H1 (cell line): ENCODE results near the gene NR4A1. TPM values are rescaled to one million over a fixed set of nuclear protein-coding genes. Genes with fewer than 3 reads are reported as not detected.

Source experiments
- CTCF ChIA-PET: fragments of 300-600 bp; sonication (Branson Sonifier 250); formaldehyde crosslinking; loops from one replicate; lab custom pipeline; 2021; ENCODE audit not compliant: partially characterized antibody; lab: Charles Lee
- POLR2A ChIA-PET: fragments of 300-600 bp; sonication (Branson Sonifier 250); formaldehyde crosslinking; loops from one replicate; lab custom pipeline; 2021; ENCODE audit warnings: inconsistent platforms; ENCODE audit not compliant: partially characterized antibody; lab: Charles Lee
- DNase-seq, 2 experiments: peaks; one replicate each; pipeline versions ENCODE4 v3.0.0 to v3.0.0-alpha.2; 2010 to 2022; ENCODE audit warnings: low spot score in 2 of 2, low read depth in 1 of 2, mixed read lengths in 1 of 2
- FAIRE-seq: peaks from 2 replicates; lab custom pipeline; 2011; peaks lifted over from hg19 to GRCh38; lab: Jason Lieb, UNC
- H2AFZ ChIP-seq: 2 replicates; pipeline ENCODE4 v1.8.1; 2012; ENCODE audit warnings: low read length, inconsistent platforms
- H2AK5ac ChIP-seq: 2 replicates; pipeline ENCODE4 v1.6.1; 2013; ENCODE audit warnings: low read depth, low read length
- H2BK120ac ChIP-seq: replicated peaks from 2 replicates; pipeline ENCODE3; 2013; ENCODE audit warnings: low read depth, low read length, inconsistent platforms
- H2BK12ac ChIP-seq: 2 replicates; pipeline ENCODE4 v1.6.1; 2013; ENCODE audit warnings: low read depth, low read length
- H2BK15ac ChIP-seq: 2 replicates; pipeline ENCODE4 v1.6.1; 2013; ENCODE audit warnings: low read length
- H2BK20ac ChIP-seq: 2 replicates; pipeline ENCODE4 v1.6.1; 2013; ENCODE audit warnings: low read length
- H2BK5ac ChIP-seq: 2 replicates; pipeline ENCODE4 v1.6.1; 2013; ENCODE audit warnings: low read depth, low read length
- H3K14ac ChIP-seq: 2 replicates; pipeline ENCODE4 v1.6.1; 2013; ENCODE audit warnings: inconsistent platforms; ENCODE audit not compliant: insufficient read length
- H3K18ac ChIP-seq: 2 replicates; pipeline ENCODE4 v1.6.1; 2013; ENCODE audit warnings: low read length; ENCODE audit errors: extremely low read depth
- H3K23ac ChIP-seq: 2 replicates; pipeline ENCODE4 v1.6.1; 2013; ENCODE audit warnings: inconsistent platforms; ENCODE audit not compliant: insufficient read length
- H3K23me2 ChIP-seq: 2 replicates; pipeline ENCODE4 v1.6.1; 2013; ENCODE audit warnings: low read depth, low read length
- H3K27ac ChIP-seq: 2 replicates; pipeline ENCODE4 v1.6.1; 2011; ENCODE audit warnings: low read depth, low read length, inconsistent platforms
- H3K27me3 ChIP-seq, 4 experiments: replicated peaks in 1 of 4; 1 replicate in 1 of 4; 2 replicates in 3 of 4; pipeline versions ENCODE4 v1.6.1 to v1.8.1; 2011 to 2013; ENCODE audit warnings: low read length in 3 of 4, mild to moderate bottlenecking in 3 of 4, inconsistent platforms in 2 of 4, mixed read lengths in 2 of 4, moderate library complexity in 1 of 4; ENCODE audit not compliant: control insufficient read depth in 3 of 4, insufficient read depth in 3 of 4; ENCODE audit errors: extremely low read depth in 1 of 4
- H3K36me3 ChIP-seq, 4 experiments: 2 replicates each; pipeline versions ENCODE4 v1.6.1 to v1.8.1; 2011 to 2013; ENCODE audit warnings: mild to moderate bottlenecking in 4 of 4, low read length in 3 of 4, moderate library complexity in 2 of 4, control low read depth in 1 of 4, inconsistent platforms in 1 of 4; ENCODE audit not compliant: insufficient read depth in 4 of 4, control insufficient read depth in 2 of 4
- H3K4ac ChIP-seq: replicated peaks from 2 replicates; pipeline ENCODE3; 2013; ENCODE audit warnings: low read length, low read depth, mixed read lengths, inconsistent platforms; ENCODE audit not compliant: insufficient read length
- H3K4me1 ChIP-seq, 4 experiments: replicated peaks in 1 of 4; 1 replicate in 1 of 4; 2 replicates in 3 of 4; pipeline versions ENCODE4 v1.6.1 to v1.8.1; 2011 to 2013; ENCODE audit warnings: low read length in 3 of 4, inconsistent platforms in 2 of 4, mixed read lengths in 1 of 4; ENCODE audit not compliant: insufficient read depth in 4 of 4, control insufficient read depth in 3 of 4
- H3K4me2 ChIP-seq, 2 experiments: 2 replicates each; pipeline versions ENCODE4 v1.6.1 to v1.8.1; 2011 to 2013; ENCODE audit warnings: low read depth in 2 of 2, low read length in 2 of 2, control low read depth in 1 of 2, inconsistent platforms in 1 of 2, mild to moderate bottlenecking in 1 of 2; ENCODE audit not compliant: insufficient read depth in 1 of 2
- H3K4me3 ChIP-seq, 4 experiments: fragments of 200-600, 300-600 bp in 1 of 4; sonication (generic), shearing (Covaris generic), sonication (Bioruptor Twin) in 1 of 4; 2 replicates each; pipeline versions ENCODE4 v1.5.1 to v1.8.1; 2011 to 2016; ENCODE audit warnings: low read length in 4 of 4, low read depth in 3 of 4, control low read depth in 2 of 4, inconsistent platforms in 2 of 4, mild to moderate bottlenecking in 2 of 4, mixed read lengths in 1 of 4, moderate library complexity in 1 of 4; ENCODE audit not compliant: insufficient read depth in 2 of 4; ENCODE audit errors: extremely low read depth in 1 of 4
- H3K56ac ChIP-seq: replicated peaks from 2 replicates; pipeline ENCODE3; 2013; ENCODE audit warnings: low read depth, mild to moderate bottlenecking, mixed read lengths, low read length, inconsistent platforms; ENCODE audit not compliant: insufficient read length
- H3K79me1 ChIP-seq: 2 replicates; pipeline ENCODE4 v1.6.1; 2013; ENCODE audit warnings: low read depth, low read length, control low read depth
- H3K79me2 ChIP-seq, 2 experiments: 2 replicates each; pipeline versions ENCODE4 v1.6.1 to v1.8.1; 2012 to 2013; ENCODE audit warnings: low read length in 2 of 2, mild to moderate bottlenecking in 2 of 2, inconsistent platforms in 1 of 2; ENCODE audit not compliant: insufficient read depth in 2 of 2, control insufficient read depth in 1 of 2
- H3K9ac ChIP-seq, 4 experiments: replicated peaks in 1 of 4; 1 replicate in 1 of 4; 2 replicates in 3 of 4; pipeline versions ENCODE4 v1.6.1 to v1.8.1; 2011 to 2013; ENCODE audit warnings: low read depth in 3 of 4, low read length in 3 of 4, control low read depth in 2 of 4, mild to moderate bottlenecking in 2 of 4, moderate library complexity in 2 of 4, inconsistent platforms in 1 of 4; ENCODE audit errors: extremely low read depth in 1 of 4
- H3K9me3 ChIP-seq, 2 experiments: 2 replicates each; pipeline versions ENCODE4 v1.6.1 to v1.8.1; 2012 to 2013; ENCODE audit warnings: mild to moderate bottlenecking in 2 of 2, moderate library complexity in 2 of 2, control low read depth in 1 of 2, inconsistent platforms in 1 of 2, low read depth in 1 of 2, low read length in 1 of 2, mixed read lengths in 1 of 2; ENCODE audit not compliant: insufficient read depth in 2 of 2
- H4K20me1 ChIP-seq, 2 experiments: replicated peaks in 1 of 2; 2 replicates each; pipeline versions ENCODE3 to v1.8.1; 2011 to 2013; ENCODE audit warnings: inconsistent platforms in 2 of 2, low read length in 2 of 2, mild to moderate bottlenecking in 1 of 2; ENCODE audit not compliant: insufficient read depth in 2 of 2, control insufficient read depth in 1 of 2
- H4K5ac ChIP-seq: 2 replicates; pipeline ENCODE4 v1.6.1; 2013; ENCODE audit warnings: low read length, low read depth, mixed read lengths, inconsistent platforms; ENCODE audit not compliant: insufficient read length
- H4K8ac ChIP-seq: 2 replicates; pipeline ENCODE4 v1.8.0; 2013; ENCODE audit warnings: mild to moderate bottlenecking, moderate library complexity, low read length, inconsistent platforms; ENCODE audit not compliant: insufficient read depth; ENCODE audit errors: extremely low read depth
- H4K91ac ChIP-seq: replicated peaks from 2 replicates; pipeline ENCODE3; 2013; ENCODE audit warnings: low read length, mixed read lengths, inconsistent platforms; ENCODE audit not compliant: insufficient read length
- CBX5 ChIP-seq: fragments of 300-800, 300-1000 bp; sonication (generic); IDR thresholded peaks from 2 replicates; pipeline ENCODE4 v1.7.1; 2016; ENCODE audit warnings: antibody characterized with exemption, low read length, low read depth
- EP300 ChIP-seq, 2 experiments: IDR thresholded peaks; 1 replicate in 1 of 2; 2 replicates in 1 of 2; pipeline ENCODE4 v1.6.1; 2011 to 2012; ENCODE audit warnings: low read depth in 2 of 2, low read length in 2 of 2, mild to moderate bottlenecking in 2 of 2, borderline replicate concordance in 1 of 2, inconsistent platforms in 1 of 2, moderate library complexity in 1 of 2
- EZH2 ChIP-seq: fragments of 200-600 bp; sonication (generic); IDR thresholded peaks from 2 replicates; pipeline ENCODE4 v1.7.1; 2012; ENCODE audit warnings: low read depth, mild to moderate bottlenecking, moderate library complexity, low read length, inconsistent platforms; ENCODE audit not compliant: severe bottlenecking
- HDAC2 ChIP-seq, 2 experiments: fragments of 300-600 bp in 1 of 2; sonication (generic) in 1 of 2; IDR thresholded peaks; 2 replicates each; pipeline ENCODE4 v1.6.1; 2011 to 2012; ENCODE audit warnings: low read depth in 2 of 2, low read length in 2 of 2, mild to moderate bottlenecking in 2 of 2, moderate library complexity in 2 of 2, borderline replicate concordance in 1 of 2, inconsistent platforms in 1 of 2
- HDAC6 ChIP-seq: IDR thresholded peaks from one replicate; pipeline ENCODE4 v1.7.1; 2012; ENCODE audit warnings: low read depth, mild to moderate bottlenecking, inconsistent platforms, low read length, moderate library complexity
- JUND ChIP-seq: IDR thresholded peaks from 2 replicates; pipeline ENCODE4 v1.6.1; 2011; ENCODE audit warnings: mild to moderate bottlenecking, improper control_type of control experiment, low read length
- PHF8 ChIP-seq: fragments of 200-600 bp; sonication (generic); conservative IDR thresholded peaks from 2 replicates; pipeline ENCODE4 v1.7.1; 2012; ENCODE audit warnings: low read depth, mild to moderate bottlenecking, inconsistent platforms, low read length, moderate library complexity
- SAP30 ChIP-seq: fragments of 300-600 bp; sonication (generic); IDR thresholded peaks from 2 replicates; pipeline ENCODE4 v1.7.1; 2012; ENCODE audit warnings: low read length, moderate library complexity, mild to moderate bottlenecking, inconsistent platforms; ENCODE audit not compliant: insufficient read depth, insufficient replicate concordance
- SP2 ChIP-seq: IDR thresholded peaks from 2 replicates; pipeline ENCODE4 v1.6.1; 2012; ENCODE audit warnings: mild to moderate bottlenecking, low read length, inconsistent platforms
- TAF1 ChIP-seq: IDR thresholded peaks from 2 replicates; pipeline ENCODE4 v1.6.1; 2011; ENCODE audit warnings: mild to moderate bottlenecking, low read depth, low read length
- WGBS, 2 experiments: shearing (Covaris generic) in 1 of 2; methylation state at CpG; one replicate each; pipeline versions ENCODE4 v1.1.6 to v1.1.7; 2013 to 2015; ENCODE audit warnings: low lambda C conversion rate in 2 of 2, mixed read lengths in 2 of 2, inconsistent platforms in 1 of 2, low coverage in 1 of 2, missing lambda C conversion rate in 1 of 2; ENCODE audit not compliant: insufficient replicate concordance in 2 of 2, insufficient coverage in 1 of 2, insufficient read length in 1 of 2; ENCODE audit errors: extremely low coverage in 1 of 2, missing lambda C conversion rate in 1 of 2; 5-methylcytosine and 5-hydroxymethylcytosine counted together
- polyA plus RNA-seq, 7 experiments: library from polyadenylated mRNA; depleted of rRNA in 3 of 7; stranded (reverse) in 5 of 7; unstranded in 2 of 7; fragments of >200 nt in 5 of 7; fragments of 200-250 nt in 2 of 7; gene quantifications; 1 replicate in 5 of 7; 2 replicates in 1 of 7; 4 replicates in 1 of 7; pipeline versions ENCODE4 v1.2.1 to v1.2.3, GENCODE V29; 2011 to 2013; ENCODE audit warnings: missing spikeins in 2 of 7, mixed read lengths in 2 of 7
- total RNA-seq: library from RNA; stranded (reverse); fragmentation: NEBNext Ultra II Directional; extraction: Animal tissue kit (Norgen Biotek cat#: 25700); gene quantifications from 2 replicates; pipeline ENCODE4 v1.2.1, GENCODE V29; 2021
- TF ChIP-seq, protein P1 (sequence below): IDR thresholded peaks from 2 replicates; pipeline ENCODE4 v1.6.1; 2012; ENCODE audit warnings: inconsistent platforms

The NR4A1 gene
- total and polyA plus RNA-seq, 2 of the 8 experiments (the other 6 are each of a cell fraction or from before 2014, with no cell fraction given) = 18.7 to 23.3 TPM

DNA sequence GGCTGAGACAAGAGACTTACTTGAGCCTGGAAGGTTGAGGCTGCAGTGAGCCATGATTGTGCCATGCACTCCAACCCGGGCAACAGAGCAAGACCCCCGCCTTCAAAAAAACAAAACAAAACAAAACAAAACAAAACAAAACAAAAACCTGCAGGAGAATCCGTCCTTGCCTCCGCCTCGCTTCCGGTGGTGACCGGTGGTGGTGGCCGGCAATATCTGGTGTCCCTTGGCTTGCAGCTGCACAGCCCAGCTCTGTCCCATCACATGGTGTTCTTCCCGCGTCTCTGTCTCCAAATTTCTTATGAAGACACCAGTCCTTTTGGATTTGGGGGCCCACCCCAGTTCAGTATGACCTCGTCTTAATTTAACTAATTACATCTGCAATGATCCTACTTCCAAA is 38.2 kb downstream of the NR4A1 start:
- Histone ChIP-seq H4K20me1 (no peaks in the 10 kb centered on the region), H2BK12ac (no peak overlapping the region), H2AK5ac (no peak overlapping the region), H2BK120ac (no peak overlapping the region), H3K36me3 (no peaks in the 10 kb centered on the region), H2BK20ac (no peak overlapping the region), H3K9ac (no peak overlapping the region), H3K27me3 (no peaks in the 10 kb centered on the region), H3K18ac (no peak overlapping the region), H3K79me1 (no peaks in the 10 kb centered on the region; the same call in 1 of the 2 replicates), H3K56ac (no peak overlapping the region), H4K5ac (no peak overlapping the region), H2BK5ac (no peak overlapping the region), H3K23me2 (no peaks in the 10 kb centered on the region), H4K91ac (no peak overlapping the region), H3K79me2 (no peaks in the 10 kb centered on the region), H3K4me1 (no peaks in the 10 kb centered on the region), H3K23ac (no peak overlapping the region), H2BK15ac (no peak overlapping the region), H3K4me3 (no peak overlapping the region), H4K8ac (no peak overlapping the region; the same call in 1 of the 2 replicates), H3K27ac (no peak overlapping the region), H3K4me2 (no peak overlapping the region), H3K14ac (no peak overlapping the region), H3K4ac (no peak overlapping the region), H2AFZ (no peak overlapping the region), H3K9me3 (no peaks in the 10 kb centered on the region)
- FAIRE-seq = no peak
- 88% methylated on average over 11 of the region's 11 CpGs; no CpG with 5 or more reads in 1 of the 2 experiments for WGBS, 2 experiments
- DNase-seq = no peak
- ChIA-PET CTCF (interaction anchor here (0.6 to 11.5 kb wide), 5 partner anchors 10 to 794 kb away, joined by 3 to 205 read pairs (median 3); partner anchors contain the start of gene SMIM41), POLR2A (interaction anchor here (0.5 to 2.1 kb wide), 2 partner anchors 10 to 77 kb away, joined by 3 to 7 read pairs; partner anchors contain the start of gene SMIM41)
- TF ChIP-seq, protein P1, sequence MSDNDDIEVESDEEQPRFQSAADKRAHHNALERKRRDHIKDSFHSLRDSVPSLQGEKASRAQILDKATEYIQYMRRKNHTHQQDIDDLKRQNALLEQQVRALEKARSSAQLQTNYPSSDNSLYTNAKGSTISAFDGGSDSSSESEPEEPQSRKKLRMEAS = no peak
- TF ChIP-seq JUND (no peak), SP2 (no peak), SAP30 (no peak), TAF1 (no peak), CBX5 (no peak), EP300 (IDR thresholded peaks at IDR 0.05; ENCODE audit: borderline replicate concordance in 1 of 2, low read depth in 2 of 2, low read length in 2 of 2) (no peak), PHF8 (no peak), HDAC6 (no peak), EZH2 (no peak), HDAC2 (IDR thresholded peaks at IDR 0.05; ENCODE audit: borderline replicate concordance in 1 of 2, low read depth in 2 of 2, low read length in 2 of 2) (no peak)
